ENCODE data around the gene SEPSECS. TPM values are rescaled to one million over a fixed set of nuclear protein-coding genes. Genes with fewer than 3 reads are reported as not detected.

Gene SEPSECS
- total RNA-seq, 1 experiment from 2014 or later, result 10.6 TPM

- CTCF ChIA-PET, result no interaction called here
- BruUV-seq (replicated peaks), result no TSS peak
These were observed 17.8 kb downstream of the SEPSECS start for GRCh38 chr4:25142468-25142867.

More at GRCh38 chr4:25142468-25142867, 17.8 kb downstream of the SEPSECS start:
- H3K9me2 ChIP-seq (ENCODE audit: insufficient read depth), result no peaks in the 10 kb centered on the region
- H3K79me2 ChIP-seq (ENCODE audit: insufficient read depth, low read length), result no peaks in the 10 kb centered on the region
- POLR2A ChIA-PET, result no interaction called here
- no peak overlapping the region for H3K4me2 ChIP-seq (ENCODE audit: low read length)
- H3K36me3 ChIP-seq (ENCODE audit: control insufficient read depth in 1 of 2, insufficient read depth in 2 of 2, low read length in 2 of 2), result 0 out of 4 replicates have a peak, but pooled peaks cover 0 to 2% of the 10 kb centered on the region in 2 experiments
- no peak overlapping the region for H2AFZ ChIP-seq (ENCODE audit: low read depth, low read length, poor library complexity, severe bottlenecking)
- DNase-seq (ENCODE audit: low read depth, low spot score), result no peak
- H3K27me3 ChIP-seq (ENCODE audit: insufficient read depth, low read length), result no peaks in the 10 kb centered on the region
- no peak for ATAC-seq
- no peak overlapping the region for H3K27ac ChIP-seq (ENCODE audit: low read depth, low read length)
- H3K4me1 ChIP-seq (ENCODE audit: control insufficient read depth in 1 of 2, insufficient read depth in 2 of 2, low read length in 2 of 2), result no peaks in the 10 kb centered on the region
- RAD21 ChIA-PET (ENCODE audit: low non-redundant PET in 1 of 2, low total read pairs in 2 of 2, uncharacterized antibody in 2 of 2, unreplicated experiment in 2 of 2), result no interaction called here
- TF ChIP-seq ZBTB33 (IDR thresholded peaks at IDR 0.05; ENCODE audit: extremely low read depth, insufficient replicate concordance, low read length), result no peak
- TF ChIP-seq CTCF (IDR thresholded peaks at IDR 0.05 in 2 of 3, conservative IDR thresholded peaks at IDR 0.05 in 1 of 3; ENCODE audit: borderline replicate concordance in 1 of 3, insufficient read depth in 1 of 3, low read depth in 2 of 3, low read length in 2 of 3), result no peak
- no peak for TF ChIP-seq ATF3 (IDR thresholded peaks at IDR 0.05)
- no peak for TF ChIP-seq POLR2A (IDR thresholded peaks at IDR 0.05; ENCODE audit: borderline replicate concordance, extremely low read depth, insufficient read depth, insufficient read length)
- no peak for TF ChIP-seq SRF (IDR thresholded peaks at IDR 0.05; ENCODE audit: low read depth)
- no peak for TF ChIP-seq SIN3A (IDR thresholded peaks at IDR 0.05; ENCODE audit: low read depth)
- no peak for TF ChIP-seq SP1 (IDR thresholded peaks at IDR 0.05; ENCODE audit: low read depth)
- TF ChIP-seq CEBPB (IDR thresholded peaks at IDR 0.05; ENCODE audit: low read depth), result no peak
- TF ChIP-seq CBX3 (IDR thresholded peaks at IDR 0.05; ENCODE audit: low read depth), result no peak
- no peak for TF ChIP-seq YY1 (IDR thresholded peaks at IDR 0.05; ENCODE audit: extremely low read depth, insufficient replicate concordance, low read depth, low read length)
- no peak for TF ChIP-seq JUND (IDR thresholded peaks at IDR 0.05)
- TF ChIP-seq ZFX (IDR thresholded peaks at IDR 0.05), result no peak
- no peak for TF ChIP-seq ELF1 (IDR thresholded peaks at IDR 0.05; ENCODE audit: borderline replicate concordance, low read depth)
- TF ChIP-seq EZH2phosphoT487 (IDR thresholded peaks at IDR 0.05; ENCODE audit: borderline replicate concordance), result no peak
- no peak for TF ChIP-seq FOSL1 (IDR thresholded peaks at IDR 0.05; ENCODE audit: low read depth)
- no peak for TF ChIP-seq RAD21 (IDR thresholded peaks at IDR 0.05; ENCODE audit: low read depth)
- H3K9ac ChIP-seq (ENCODE audit: low read length), result no peak overlapping the region
- H4K20me1 ChIP-seq (ENCODE audit: insufficient read depth), result no peaks in the 10 kb centered on the region
- no peaks in the 10 kb centered on the region for H3K9me3 ChIP-seq (ENCODE audit: control insufficient read depth in 1 of 2, insufficient read depth in 1 of 2, low read depth in 1 of 2, low read length in 2 of 2)
- intact Hi-C loops (cut with micrococcal nuclease), result no loop called here
- H3K4me3 ChIP-seq (replicated peaks in 1 of 2; ENCODE audit: low read depth in 1 of 2, low read length in 2 of 2), result no peak overlapping the region

Data from HCT116 (cell line).